Measurements from ENCODE around the gene FTCD.

The FTCD gene

DNA sequence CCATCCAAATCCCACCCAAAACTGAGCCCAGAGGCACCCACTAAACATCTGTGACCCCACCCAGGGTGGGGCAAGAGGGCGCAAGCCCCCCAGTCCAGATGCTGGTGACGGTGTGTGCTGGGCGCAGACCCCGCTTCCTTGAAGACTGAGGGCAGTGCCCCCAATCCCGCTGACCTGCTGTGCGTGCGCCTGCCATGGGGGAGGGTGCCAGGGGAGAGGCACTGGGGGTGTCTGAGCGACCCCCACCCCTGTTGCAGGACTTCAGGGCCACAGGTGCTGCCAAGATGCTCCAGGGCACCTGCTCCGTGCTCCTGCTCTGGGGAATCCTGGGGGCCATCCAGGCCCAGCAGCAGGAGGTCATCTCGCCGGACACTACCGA lies 44.2 kb downstream of the FTCD start:
- H3K9me3 ChIP-seq (replicated peaks; ENCODE audit: insufficient read depth, low read length) = no peaks in the 10 kb centered on the region
- TF ChIP-seq EZH2 (optimal IDR thresholded peaks at IDR 0.05; ENCODE audit: low read depth, low read length) = no peak
- no peak for TF ChIP-seq EZH2phosphoT487 (IDR thresholded peaks at IDR 0.05; ENCODE audit: low read length)
- TF ChIP-seq, protein P1, sequence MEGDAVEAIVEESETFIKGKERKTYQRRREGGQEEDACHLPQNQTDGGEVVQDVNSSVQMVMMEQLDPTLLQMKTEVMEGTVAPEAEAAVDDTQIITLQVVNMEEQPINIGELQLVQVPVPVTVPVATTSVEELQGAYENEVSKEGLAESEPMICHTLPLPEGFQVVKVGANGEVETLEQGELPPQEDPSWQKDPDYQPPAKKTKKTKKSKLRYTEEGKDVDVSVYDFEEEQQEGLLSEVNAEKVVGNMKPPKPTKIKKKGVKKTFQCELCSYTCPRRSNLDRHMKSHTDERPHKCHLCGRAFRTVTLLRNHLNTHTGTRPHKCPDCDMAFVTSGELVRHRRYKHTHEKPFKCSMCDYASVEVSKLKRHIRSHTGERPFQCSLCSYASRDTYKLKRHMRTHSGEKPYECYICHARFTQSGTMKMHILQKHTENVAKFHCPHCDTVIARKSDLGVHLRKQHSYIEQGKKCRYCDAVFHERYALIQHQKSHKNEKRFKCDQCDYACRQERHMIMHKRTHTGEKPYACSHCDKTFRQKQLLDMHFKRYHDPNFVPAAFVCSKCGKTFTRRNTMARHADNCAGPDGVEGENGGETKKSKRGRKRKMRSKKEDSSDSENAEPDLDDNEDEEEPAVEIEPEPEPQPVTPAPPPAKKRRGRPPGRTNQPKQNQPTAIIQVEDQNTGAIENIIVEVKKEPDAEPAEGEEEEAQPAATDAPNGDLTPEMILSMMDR (IDR thresholded peaks at IDR 0.05; ENCODE audit: low read length) = no peak
- DNase-seq = no peak
- no peaks in the 10 kb centered on the region for H3K4me1 ChIP-seq (ENCODE audit: low read length)
- no peaks in the 10 kb centered on the region for H3K36me3 ChIP-seq (replicated peaks; ENCODE audit: insufficient read depth, low read length)
- H3K79me2 ChIP-seq (ENCODE audit: low read length) = no peaks in the 10 kb centered on the region
- H3K27ac ChIP-seq (ENCODE audit: low read length) = no peak overlapping the region
- H3K4me2 ChIP-seq (ENCODE audit: low read depth, low read length) = no peak overlapping the region
- H3K4me3 ChIP-seq (ENCODE audit: low read length) = no peak overlapping the region
- no peak overlapping the region for H3K9ac ChIP-seq (ENCODE audit: low read length)
- H3K9me2 ChIP-seq (replicated peaks; ENCODE audit: insufficient read depth, low read length) = no peaks in the 10 kb centered on the region
- H3F3A ChIP-seq (ENCODE audit: insufficient read depth, low read length) = no peaks in the 10 kb centered on the region
- peaks cover 94% of the 10 kb centered on the region for H3K27me3 ChIP-seq (replicated peaks; ENCODE audit: insufficient read depth, low read length)
- H4K20me1 ChIP-seq (ENCODE audit: insufficient read depth, low read length) = no peaks in the 10 kb centered on the region
- no peak overlapping the region for H2AFZ ChIP-seq (ENCODE audit: low read length)

GRCh38 chr21:46110499-46111192 lies 44.7 kb downstream of the FTCD start:
- Histone ChIP-seq H3K27ac (ENCODE audit: low read length) (no peak overlapping the region), H3K9me2 (replicated peaks; ENCODE audit: insufficient read depth, low read length) (no peaks in the 10 kb centered on the region), H3K27me3 (replicated peaks; ENCODE audit: insufficient read depth, low read length) (peaks cover 94% of the 10 kb centered on the region), H3K4me1 (ENCODE audit: low read length) (no peaks in the 10 kb centered on the region), H3F3A (ENCODE audit: insufficient read depth, low read length) (no peaks in the 10 kb centered on the region), H3K79me2 (ENCODE audit: low read length) (no peaks in the 10 kb centered on the region), H4K20me1 (ENCODE audit: insufficient read depth, low read length) (no peaks in the 10 kb centered on the region), H2AFZ (ENCODE audit: low read length) (no peak overlapping the region), H3K9me3 (replicated peaks; ENCODE audit: insufficient read depth, low read length) (no peaks in the 10 kb centered on the region), H3K9ac (ENCODE audit: low read length) (no peak overlapping the region), H3K4me3 (ENCODE audit: low read length) (no peak overlapping the region), H3K36me3 (replicated peaks; ENCODE audit: insufficient read depth, low read length) (no peaks in the 10 kb centered on the region), H3K4me2 (ENCODE audit: low read depth, low read length) (no peak overlapping the region)
- no peak for DNase-seq
- TF ChIP-seq, protein P1 (IDR thresholded peaks at IDR 0.05; ENCODE audit: low read length) = no peak
- TF ChIP-seq EZH2 (optimal IDR thresholded peaks at IDR 0.05; ENCODE audit: low read depth, low read length) (no peak), EZH2phosphoT487 (IDR thresholded peaks at IDR 0.05; ENCODE audit: low read length) (no peak)

DNA sequence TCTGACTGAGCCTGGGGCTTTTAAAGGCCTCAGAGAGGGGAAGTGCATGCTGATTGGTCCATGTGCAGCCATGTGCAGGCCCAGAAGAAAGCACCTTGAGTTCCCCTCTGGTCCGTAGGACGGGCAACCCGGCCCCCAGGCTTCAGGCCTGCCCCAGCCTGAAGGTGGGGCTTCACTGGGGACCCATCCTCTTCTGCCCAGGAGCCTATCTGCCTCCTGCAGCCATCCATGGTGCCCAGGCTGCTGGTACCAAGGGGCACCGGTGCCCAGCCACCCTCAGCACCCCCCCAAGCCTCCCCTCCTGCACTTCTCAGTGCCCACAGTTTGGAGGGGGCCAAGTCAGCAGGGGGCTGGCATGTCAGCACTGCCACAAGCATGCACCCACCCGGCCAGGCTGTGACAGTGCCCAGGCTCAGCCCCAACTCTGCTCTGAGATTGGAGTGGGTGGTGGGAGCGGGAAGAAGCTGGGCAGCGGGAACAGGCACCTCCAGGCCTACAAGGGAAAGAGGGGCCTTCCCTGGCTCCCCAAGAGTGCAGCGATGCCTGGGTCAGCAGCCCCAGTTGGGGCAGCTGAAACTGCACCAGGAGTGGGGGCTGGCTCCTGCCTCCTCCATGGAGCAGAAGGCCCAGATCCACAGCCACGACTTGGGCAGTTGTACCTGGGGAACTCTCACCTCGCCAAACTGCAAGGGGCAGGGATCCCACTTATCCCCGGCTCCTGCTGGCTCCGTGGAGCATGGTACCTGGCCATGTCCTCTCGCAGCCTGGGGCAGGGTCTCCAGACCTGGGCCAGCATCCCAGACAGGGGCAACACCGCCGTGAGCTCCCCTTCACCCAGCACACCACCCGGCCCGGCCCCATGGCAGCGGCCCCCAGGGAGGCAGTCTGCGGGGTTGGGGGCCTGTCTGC lies 45.8 kb downstream of the FTCD start:
- DNase-seq = no peak
- TF ChIP-seq EZH2 (optimal IDR thresholded peaks at IDR 0.05; ENCODE audit: low read depth, low read length) (no peak), EZH2phosphoT487 (IDR thresholded peaks at IDR 0.05; ENCODE audit: low read length) (no peak)
- TF ChIP-seq, protein P1 (IDR thresholded peaks at IDR 0.05; ENCODE audit: low read length) = no peak
- H3K27ac ChIP-seq (ENCODE audit: low read length) = no peak overlapping the region
- H3K79me2 ChIP-seq (ENCODE audit: low read length) = no peaks in the 10 kb centered on the region
- no peaks in the 10 kb centered on the region for H3K9me3 ChIP-seq (replicated peaks; ENCODE audit: insufficient read depth, low read length)
- H3K27me3 ChIP-seq (replicated peaks; ENCODE audit: insufficient read depth, low read length) = peaks cover 94% of the 10 kb centered on the region
- no peak overlapping the region for H2AFZ ChIP-seq (ENCODE audit: low read length)
- no peaks in the 10 kb centered on the region for H3K4me1 ChIP-seq (ENCODE audit: low read length)
- H3K36me3 ChIP-seq (replicated peaks; ENCODE audit: insufficient read depth, low read length) = no peaks in the 10 kb centered on the region
- H3K4me2 ChIP-seq (ENCODE audit: low read depth, low read length) = no peak overlapping the region
- H3K4me3 ChIP-seq (ENCODE audit: low read length) = no peak overlapping the region
- no peak overlapping the region for H3K9ac ChIP-seq (ENCODE audit: low read length)
- H3F3A ChIP-seq (ENCODE audit: insufficient read depth, low read length) = no peaks in the 10 kb centered on the region
- no peaks in the 10 kb centered on the region for H4K20me1 ChIP-seq (ENCODE audit: insufficient read depth, low read length)
- no peaks in the 10 kb centered on the region for H3K9me2 ChIP-seq (replicated peaks; ENCODE audit: insufficient read depth, low read length)

Measured in MM.1S (cell line).